ENCODE results near the gene PPP2R5E. TPM values are rescaled to one million over a fixed set of nuclear protein-coding genes. Genes with fewer than 3 reads are reported as not detected.

Gene PPP2R5E
- total and polyA plus RNA-seq, 2 donors (not counting 3 experiments of a cell fraction or from before 2014, with no cell fraction given) = 4.9 to 52.5 TPM

GRCh38 chr14:63435838-63436237 is 107.3 kb downstream of the PPP2R5E start:
- peaks cover 35% of the 10 kb centered on the region for H3K79me2 ChIP-seq (ENCODE audit: control insufficient read depth, insufficient read depth, low read length)
- H3K4me1 ChIP-seq (ENCODE audit: control insufficient read depth, extremely low read depth, insufficient read depth, low read length) = peaks cover 12% of the 10 kb centered on the region
- no peaks in the 10 kb centered on the region for H3K9me1 ChIP-seq (replicated peaks; ENCODE audit: control insufficient read depth, extremely low read depth, insufficient read depth, low read length)
- BruUV-seq (replicated peaks) = no TSS peak
- TF ChIP-seq GATA2 (IDR thresholded peaks at IDR 0.05; ENCODE audit: insufficient read depth, insufficient read length, low read depth, low read length) (no peak), CTCF (IDR thresholded peaks at IDR 0.05; ENCODE audit: extremely low read depth in 1 of 2, insufficient read depth in 1 of 2, low read depth in 1 of 2, low read length in 2 of 2) (no peak), EZH2 (IDR thresholded peaks at IDR 0.05; ENCODE audit: borderline replicate concordance, low read depth, low read length, severe bottlenecking) (no peak), MYC (IDR thresholded peaks at IDR 0.05; ENCODE audit: low read depth, low read length) (no peak), POLR2A (IDR thresholded peaks at IDR 0.05; ENCODE audit: low read depth, low read length) (no peak), MAX (IDR thresholded peaks at IDR 0.05; ENCODE audit: insufficient read depth, insufficient read length) (no peak), POLR2AphosphoS5 (IDR thresholded peaks at IDR 0.05; ENCODE audit: insufficient read depth, low read depth, low read length) (no peak), JUN (IDR thresholded peaks at IDR 0.05; ENCODE audit: borderline replicate concordance, insufficient read depth, insufficient read length, low read depth) (no peak), FOS (IDR thresholded peaks at IDR 0.05; ENCODE audit: borderline replicate concordance, insufficient read depth, low read length) (no peak)
- DNase-seq (ENCODE audit: low read depth, low spot score) = no peak
- no peak overlapping the region for H3K27ac ChIP-seq (ENCODE audit: insufficient read depth, low read depth, low read length)
- ChIA-PET CTCF (no interaction called here), POLR2A (no interaction called here)
- intact Hi-C loops (cut with micrococcal nuclease) = loop anchor here (5.0 kb wide), 1 partner anchor 106 kb away; the partner anchor contains the start of gene PPP2R5E
- no peak for FAIRE-seq
- no peaks in the 10 kb centered on the region for H3K27me3 ChIP-seq (ENCODE audit: control insufficient read depth in 2 of 2, insufficient read depth in 2 of 2, low read length in 2 of 2)
- no peak overlapping the region for H3K4me2 ChIP-seq (ENCODE audit: insufficient read depth, low read length)
- dilution Hi-C loops (cut with MboI; ENCODE audit: extremely low pct_ligation_motif_present, low sequenced_read_pairs) = no loop called here
- no peak overlapping the region for H3K4me3 ChIP-seq (replicated peaks in 1 of 3; ENCODE audit: insufficient read depth in 1 of 3, low read depth in 1 of 3, low read length in 3 of 3)
- H2AFZ ChIP-seq (ENCODE audit: low read depth, low read length) = no peak overlapping the region
- no peak overlapping the region for H3K9ac ChIP-seq (replicated peaks; ENCODE audit: extremely low read depth, insufficient read depth, low read length)
- H3K9me3 ChIP-seq (replicated peaks; ENCODE audit: control insufficient read depth, insufficient read depth, low read length) = no peaks in the 10 kb centered on the region
- no peaks in the 10 kb centered on the region for H4K20me1 ChIP-seq (replicated peaks; ENCODE audit: control insufficient read depth, extremely low read depth, insufficient read depth, low read length)
- H3K36me3 ChIP-seq (ENCODE audit: control insufficient read depth in 2 of 2, extremely low read depth in 1 of 2, insufficient read depth in 2 of 2, low read length in 2 of 2) = no peaks in the 10 kb centered on the region

Data from endothelial cell of umbilical vein (primary cell).